H1 (cell line): ENCODE measurements around the gene KRTAP10-8. TPM values are rescaled to one million over a fixed set of nuclear protein-coding genes. Genes with fewer than 3 reads are reported as not detected.

Source experiments
- CTCF ChIA-PET: fragments of 300-600 bp; sonication (Branson Sonifier 250); formaldehyde crosslinking; loops from one replicate; lab custom pipeline; 2021; ENCODE audit not compliant: partially characterized antibody; lab: Charles Lee
- POLR2A ChIA-PET: fragments of 300-600 bp; sonication (Branson Sonifier 250); formaldehyde crosslinking; loops from one replicate; lab custom pipeline; 2021; ENCODE audit warnings: inconsistent platforms; ENCODE audit not compliant: partially characterized antibody; lab: Charles Lee
- DNase-seq, 2 experiments: peaks; one replicate each; pipeline versions ENCODE4 v3.0.0 to v3.0.0-alpha.2; 2010 to 2022; ENCODE audit warnings: low spot score in 2 of 2, low read depth in 1 of 2, mixed read lengths in 1 of 2
- FAIRE-seq: peaks from 2 replicates; lab custom pipeline; 2011; peaks lifted over from hg19 to GRCh38; lab: Jason Lieb, UNC
- H2AFZ ChIP-seq: 2 replicates; pipeline ENCODE4 v1.8.1; 2012; ENCODE audit warnings: low read length, inconsistent platforms
- H2AK5ac ChIP-seq: 2 replicates; pipeline ENCODE4 v1.6.1; 2013; ENCODE audit warnings: low read depth, low read length
- H2BK120ac ChIP-seq: replicated peaks from 2 replicates; pipeline ENCODE3; 2013; ENCODE audit warnings: low read depth, low read length, inconsistent platforms
- H2BK12ac ChIP-seq: 2 replicates; pipeline ENCODE4 v1.6.1; 2013; ENCODE audit warnings: low read depth, low read length
- H2BK15ac ChIP-seq: 2 replicates; pipeline ENCODE4 v1.6.1; 2013; ENCODE audit warnings: low read length
- H2BK20ac ChIP-seq: 2 replicates; pipeline ENCODE4 v1.6.1; 2013; ENCODE audit warnings: low read length
- H2BK5ac ChIP-seq: 2 replicates; pipeline ENCODE4 v1.6.1; 2013; ENCODE audit warnings: low read depth, low read length
- H3K14ac ChIP-seq: 2 replicates; pipeline ENCODE4 v1.6.1; 2013; ENCODE audit warnings: inconsistent platforms; ENCODE audit not compliant: insufficient read length
- H3K18ac ChIP-seq: 2 replicates; pipeline ENCODE4 v1.6.1; 2013; ENCODE audit warnings: low read length; ENCODE audit errors: extremely low read depth
- H3K23ac ChIP-seq: 2 replicates; pipeline ENCODE4 v1.6.1; 2013; ENCODE audit warnings: inconsistent platforms; ENCODE audit not compliant: insufficient read length
- H3K23me2 ChIP-seq: 2 replicates; pipeline ENCODE4 v1.6.1; 2013; ENCODE audit warnings: low read depth, low read length
- H3K27ac ChIP-seq: 2 replicates; pipeline ENCODE4 v1.6.1; 2011; ENCODE audit warnings: low read depth, low read length, inconsistent platforms
- H3K27me3 ChIP-seq, 4 experiments: replicated peaks in 1 of 4; 1 replicate in 1 of 4; 2 replicates in 3 of 4; pipeline versions ENCODE4 v1.6.1 to v1.8.1; 2011 to 2013; ENCODE audit warnings: low read length in 3 of 4, mild to moderate bottlenecking in 3 of 4, inconsistent platforms in 2 of 4, mixed read lengths in 2 of 4, moderate library complexity in 1 of 4; ENCODE audit not compliant: control insufficient read depth in 3 of 4, insufficient read depth in 3 of 4; ENCODE audit errors: extremely low read depth in 1 of 4
- H3K36me3 ChIP-seq, 4 experiments: 2 replicates each; pipeline versions ENCODE4 v1.6.1 to v1.8.1; 2011 to 2013; ENCODE audit warnings: mild to moderate bottlenecking in 4 of 4, low read length in 3 of 4, moderate library complexity in 2 of 4, control low read depth in 1 of 4, inconsistent platforms in 1 of 4; ENCODE audit not compliant: insufficient read depth in 4 of 4, control insufficient read depth in 2 of 4
- H3K4ac ChIP-seq: replicated peaks from 2 replicates; pipeline ENCODE3; 2013; ENCODE audit warnings: low read length, low read depth, mixed read lengths, inconsistent platforms; ENCODE audit not compliant: insufficient read length
- H3K4me1 ChIP-seq, 4 experiments: replicated peaks in 1 of 4; 1 replicate in 1 of 4; 2 replicates in 3 of 4; pipeline versions ENCODE4 v1.6.1 to v1.8.1; 2011 to 2013; ENCODE audit warnings: low read length in 3 of 4, inconsistent platforms in 2 of 4, mixed read lengths in 1 of 4; ENCODE audit not compliant: insufficient read depth in 4 of 4, control insufficient read depth in 3 of 4
- H3K4me2 ChIP-seq, 2 experiments: 2 replicates each; pipeline versions ENCODE4 v1.6.1 to v1.8.1; 2011 to 2013; ENCODE audit warnings: low read depth in 2 of 2, low read length in 2 of 2, control low read depth in 1 of 2, inconsistent platforms in 1 of 2, mild to moderate bottlenecking in 1 of 2; ENCODE audit not compliant: insufficient read depth in 1 of 2
- H3K4me3 ChIP-seq, 4 experiments: fragments of 200-600, 300-600 bp in 1 of 4; sonication (generic), shearing (Covaris generic), sonication (Bioruptor Twin) in 1 of 4; 2 replicates each; pipeline versions ENCODE4 v1.5.1 to v1.8.1; 2011 to 2016; ENCODE audit warnings: low read length in 4 of 4, low read depth in 3 of 4, control low read depth in 2 of 4, inconsistent platforms in 2 of 4, mild to moderate bottlenecking in 2 of 4, mixed read lengths in 1 of 4, moderate library complexity in 1 of 4; ENCODE audit not compliant: insufficient read depth in 2 of 4; ENCODE audit errors: extremely low read depth in 1 of 4
- H3K56ac ChIP-seq: replicated peaks from 2 replicates; pipeline ENCODE3; 2013; ENCODE audit warnings: low read depth, mild to moderate bottlenecking, mixed read lengths, low read length, inconsistent platforms; ENCODE audit not compliant: insufficient read length
- H3K79me1 ChIP-seq: 2 replicates; pipeline ENCODE4 v1.6.1; 2013; ENCODE audit warnings: low read depth, low read length, control low read depth
- H3K79me2 ChIP-seq, 2 experiments: 2 replicates each; pipeline versions ENCODE4 v1.6.1 to v1.8.1; 2012 to 2013; ENCODE audit warnings: low read length in 2 of 2, mild to moderate bottlenecking in 2 of 2, inconsistent platforms in 1 of 2; ENCODE audit not compliant: insufficient read depth in 2 of 2, control insufficient read depth in 1 of 2
- H3K9ac ChIP-seq, 4 experiments: replicated peaks in 1 of 4; 1 replicate in 1 of 4; 2 replicates in 3 of 4; pipeline versions ENCODE4 v1.6.1 to v1.8.1; 2011 to 2013; ENCODE audit warnings: low read depth in 3 of 4, low read length in 3 of 4, control low read depth in 2 of 4, mild to moderate bottlenecking in 2 of 4, moderate library complexity in 2 of 4, inconsistent platforms in 1 of 4; ENCODE audit errors: extremely low read depth in 1 of 4
- H3K9me3 ChIP-seq, 2 experiments: 2 replicates each; pipeline versions ENCODE4 v1.6.1 to v1.8.1; 2012 to 2013; ENCODE audit warnings: mild to moderate bottlenecking in 2 of 2, moderate library complexity in 2 of 2, control low read depth in 1 of 2, inconsistent platforms in 1 of 2, low read depth in 1 of 2, low read length in 1 of 2, mixed read lengths in 1 of 2; ENCODE audit not compliant: insufficient read depth in 2 of 2
- H4K20me1 ChIP-seq, 2 experiments: replicated peaks in 1 of 2; 2 replicates each; pipeline versions ENCODE3 to v1.8.1; 2011 to 2013; ENCODE audit warnings: inconsistent platforms in 2 of 2, low read length in 2 of 2, mild to moderate bottlenecking in 1 of 2; ENCODE audit not compliant: insufficient read depth in 2 of 2, control insufficient read depth in 1 of 2
- H4K5ac ChIP-seq: 2 replicates; pipeline ENCODE4 v1.6.1; 2013; ENCODE audit warnings: low read length, low read depth, mixed read lengths, inconsistent platforms; ENCODE audit not compliant: insufficient read length
- H4K8ac ChIP-seq: 2 replicates; pipeline ENCODE4 v1.8.0; 2013; ENCODE audit warnings: mild to moderate bottlenecking, moderate library complexity, low read length, inconsistent platforms; ENCODE audit not compliant: insufficient read depth; ENCODE audit errors: extremely low read depth
- H4K91ac ChIP-seq: replicated peaks from 2 replicates; pipeline ENCODE3; 2013; ENCODE audit warnings: low read length, mixed read lengths, inconsistent platforms; ENCODE audit not compliant: insufficient read length
- POU5F1 ChIP-seq: IDR thresholded peaks from 2 replicates; pipeline ENCODE4 v1.6.1; 2011; ENCODE audit warnings: low read depth, mild to moderate bottlenecking, low read length, moderate library complexity
- WGBS, 2 experiments: shearing (Covaris generic) in 1 of 2; methylation state at CpG; one replicate each; pipeline versions ENCODE4 v1.1.6 to v1.1.7; 2013 to 2015; ENCODE audit warnings: low lambda C conversion rate in 2 of 2, mixed read lengths in 2 of 2, inconsistent platforms in 1 of 2, low coverage in 1 of 2, missing lambda C conversion rate in 1 of 2; ENCODE audit not compliant: insufficient replicate concordance in 2 of 2, insufficient coverage in 1 of 2, insufficient read length in 1 of 2; ENCODE audit errors: extremely low coverage in 1 of 2, missing lambda C conversion rate in 1 of 2; 5-methylcytosine and 5-hydroxymethylcytosine counted together
- polyA plus RNA-seq, 7 experiments: library from polyadenylated mRNA; depleted of rRNA in 3 of 7; stranded (reverse) in 5 of 7; unstranded in 2 of 7; fragments of >200 nt in 5 of 7; fragments of 200-250 nt in 2 of 7; gene quantifications; 1 replicate in 5 of 7; 2 replicates in 1 of 7; 4 replicates in 1 of 7; pipeline versions ENCODE4 v1.2.1 to v1.2.3, GENCODE V29; 2011 to 2013; ENCODE audit warnings: missing spikeins in 2 of 7, mixed read lengths in 2 of 7
- total RNA-seq: library from RNA; stranded (reverse); fragmentation: NEBNext Ultra II Directional; extraction: Animal tissue kit (Norgen Biotek cat#: 25700); gene quantifications from 2 replicates; pipeline ENCODE4 v1.2.1, GENCODE V29; 2021

The KRTAP10-8 gene
- total and polyA plus RNA-seq, 2 of the 8 experiments (the other 6 are each of a cell fraction or from before 2014, with no cell fraction given) = not detected

GRCh38 chr21:44658913-44659595 lies 47.2 kb downstream of the KRTAP10-8 start:
- Histone ChIP-seq H3K9ac (no peak overlapping the region; a peak in 1 of 7 replicates), H2BK15ac (peak overlapping the region; percentile 98; the same call in 1 of the 2 replicates), H3K4ac (no peak overlapping the region), H4K20me1 (no peaks in the 10 kb centered on the region), H3K18ac (peak overlapping the region; percentile 17; the same call in 1 of the 2 replicates), H3K79me2 (no peaks in the 10 kb centered on the region), H2BK5ac (peak overlapping the region; percentile 82; the same call in 1 of the 2 replicates), H4K91ac (peak overlapping the region; percentile 84), H3K23ac (no peak overlapping the region), H3K36me3 (no peaks in the 10 kb centered on the region), H3K79me1 (no peaks in the 10 kb centered on the region), H2BK120ac (no peak overlapping the region), H4K8ac (no peak overlapping the region), H3K56ac (no peak overlapping the region), H3K23me2 (no peaks in the 10 kb centered on the region), H2BK12ac (peak overlapping the region; percentile 92), H2AK5ac (no peak overlapping the region), H3K4me2 (no peak overlapping the region), H3K9me3 (peaks cover 0 to 4% of the 10 kb centered on the region in 2 experiments; a peak in 2 of 4 replicates), H3K4me1 (peaks cover 0 to 9% (median 3%) of the 10 kb centered on the region in 4 experiments; a peak in 5 of 7 replicates), H3K27ac (no peak overlapping the region), H4K5ac (no peak overlapping the region), H3K14ac (no peak overlapping the region), H3K27me3 (no peaks in the 10 kb centered on the region), H2BK20ac (0 out of 2 replicates have a peak overlapping the region, but pooled peaks have one; percentile 51), H3K4me3 (no peak overlapping the region), H2AFZ (0 out of 2 replicates have a peak overlapping the region, but pooled peaks have one; percentile 66)
- DNase-seq (no peak), FAIRE-seq (no peak)
- ChIA-PET CTCF (no interaction called here), POLR2A (no interaction called here)
- 77% methylated on average over 9 of the region's 11 CpGs; no CpG with 5 or more reads in 1 of the 2 experiments for WGBS, 2 experiments
- TF ChIP-seq POU5F1 = no peak
